Activated CD4-positive, alpha-beta T cell treated with anti-CD3 and anti-CD28 coated beads, Interleukin-2, amount 50 U/mL, for 4 hours (primary cell): ENCODE measurements around the gene ALAS1.
A peak's percentile ranks its signal among the peaks of the same experiment; 100 is the strongest.

ENCODE experiments used
- DNase-seq, 2 experiments: peaks; one replicate each; pipeline ENCODE4 v3.0.0-alpha.2; 2020

Gene ALAS1

GRCh38 chr3:52237657-52238172 lies 39.8 kb downstream of the ALAS1 start:
- DNase-seq, result no peak

DNA sequence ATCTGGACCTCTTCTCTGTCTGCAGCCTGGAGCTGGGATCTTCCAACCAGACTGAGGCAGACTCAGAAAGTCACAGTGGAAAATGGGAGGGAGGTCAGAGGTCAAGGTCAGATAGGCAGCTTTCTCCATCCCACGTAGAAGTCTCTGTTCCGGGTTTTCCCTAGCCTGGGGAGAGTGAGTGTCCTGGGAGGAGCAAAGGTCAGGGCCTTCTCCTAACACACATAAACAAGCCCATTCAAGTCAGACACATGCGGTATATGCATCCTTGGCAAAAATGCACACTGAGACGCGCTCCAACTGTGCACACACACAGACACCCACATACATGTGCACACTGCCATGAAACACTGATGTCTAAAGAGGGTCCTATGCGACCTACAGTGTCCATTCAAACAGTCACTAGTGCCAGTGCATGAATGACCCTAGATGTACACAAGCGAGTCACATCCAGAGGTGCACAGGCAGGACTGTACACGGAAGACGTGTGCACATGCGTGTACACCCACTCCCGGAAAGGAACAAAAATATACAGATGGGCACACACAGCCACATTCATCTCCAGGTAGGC lies 40.3 kb downstream of the ALAS1 start:
- no peak for DNase-seq

DNA sequence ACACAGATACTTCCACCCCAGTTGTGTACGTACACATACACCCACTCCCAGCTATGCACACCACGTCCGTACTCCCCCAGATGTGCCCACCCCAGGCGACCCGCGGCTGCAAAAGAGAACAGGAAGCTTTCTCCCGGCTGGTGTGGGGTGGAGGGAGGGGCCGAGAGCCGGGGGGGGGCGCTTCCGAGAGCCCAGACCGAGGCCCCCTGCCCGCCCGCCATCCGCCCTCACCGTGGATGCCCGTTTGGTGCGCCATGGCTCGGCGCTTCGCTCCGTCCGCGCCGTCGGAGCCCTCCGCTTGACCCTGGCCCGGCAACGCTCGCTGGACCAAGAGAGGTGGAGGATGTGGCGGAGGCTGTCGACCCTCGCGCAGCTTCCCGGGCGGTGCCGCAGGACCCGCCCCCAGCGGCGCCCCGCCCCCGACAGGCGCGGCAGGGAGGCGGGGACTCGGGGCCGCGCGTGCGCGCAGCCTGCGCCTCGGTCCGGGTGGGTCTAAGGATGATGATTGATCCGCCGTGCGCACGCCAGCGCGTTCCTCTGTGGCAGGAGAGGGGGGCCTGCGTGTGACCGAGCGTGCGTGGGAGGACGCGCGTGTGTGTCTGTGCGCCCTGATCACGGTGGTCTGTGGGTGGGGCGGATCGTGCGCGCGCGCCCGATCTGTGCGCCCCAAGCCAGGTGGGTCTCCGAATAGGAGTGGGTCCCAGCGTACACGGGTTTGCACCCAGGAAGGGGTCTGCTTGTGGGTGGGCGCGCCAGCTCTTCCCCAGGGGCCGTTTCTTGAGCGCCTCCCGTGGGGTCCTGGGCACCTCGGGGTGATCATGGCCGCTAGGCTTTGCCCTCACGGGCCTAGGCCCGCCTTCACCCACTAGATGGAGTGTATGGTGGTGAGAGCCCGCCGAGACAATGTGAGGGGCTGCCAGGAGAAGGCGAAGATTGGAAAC lies 41.1 kb downstream of the ALAS1 start, which contains the start of gene TWF2:
Gene TWF2, minus strand, starts transcription at position 398 of the 941 bp plus-strand sequence. Its CDS starts 142 bp downstream, at position 256.
- peak; percentile 86 to 91 for DNase-seq

DNA sequence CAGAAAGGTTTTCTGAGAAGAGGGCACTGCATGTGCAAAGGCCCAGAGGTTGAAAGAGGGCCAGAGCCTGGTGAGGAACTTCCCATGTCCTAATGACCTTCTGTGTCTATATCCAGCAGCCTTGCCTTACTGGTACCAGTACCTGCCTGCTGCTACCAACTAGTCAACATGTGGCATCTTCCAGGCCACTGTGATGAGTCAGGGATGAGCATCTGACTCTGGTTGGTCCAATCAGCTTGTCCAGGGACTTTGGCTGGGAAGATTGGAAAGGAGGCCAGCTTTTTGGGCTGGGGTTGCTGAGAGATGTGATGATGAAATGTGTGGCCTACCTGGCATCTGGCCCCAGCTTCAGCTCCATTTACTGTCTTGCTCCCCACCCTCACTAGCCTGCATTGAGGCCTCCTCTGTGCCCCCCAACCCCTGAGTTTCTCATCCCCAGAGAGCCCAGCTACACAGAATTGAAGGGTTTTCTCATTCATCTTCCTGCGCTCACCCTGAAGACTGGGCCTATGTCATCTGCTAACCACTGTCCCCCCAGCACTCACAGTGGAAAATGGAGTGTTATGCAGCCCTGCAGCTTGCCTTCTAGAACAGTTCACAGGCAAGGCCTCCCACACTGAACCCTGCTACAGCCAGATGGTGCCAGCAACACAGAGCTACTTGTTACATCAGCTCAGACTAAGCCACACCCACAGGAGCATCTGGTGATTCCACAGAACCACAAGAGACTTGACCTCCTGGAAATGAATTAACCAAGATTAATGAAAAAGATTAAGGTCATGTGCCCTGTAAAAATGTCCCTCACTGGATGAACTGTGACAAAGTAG lies 42.3 kb downstream of the ALAS1 start:
- DNase-seq, result peak; percentile 60 to 63

DNA sequence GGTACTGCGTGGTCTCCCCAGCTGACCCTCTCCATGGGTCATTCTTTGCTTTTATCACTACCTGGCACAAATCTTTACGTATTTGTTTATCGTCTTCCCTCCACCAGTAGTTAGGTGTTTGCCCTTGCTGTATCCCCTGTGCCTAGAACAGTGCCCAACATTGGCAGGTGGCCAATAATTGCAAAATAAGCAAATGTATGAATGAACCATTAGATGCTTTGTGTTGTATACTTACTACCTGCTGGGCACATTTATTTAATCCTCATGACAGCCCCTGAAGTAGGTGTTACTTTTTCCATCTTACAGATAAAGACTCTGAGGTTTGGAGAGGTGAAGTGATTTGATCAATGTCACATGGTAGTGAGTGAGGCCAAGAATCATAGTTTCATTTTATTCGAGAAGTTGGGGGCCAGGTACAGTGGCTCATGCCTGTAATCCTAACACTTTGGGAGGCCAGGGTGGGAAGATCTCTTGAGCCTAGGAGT lies 43.0 kb downstream of the ALAS1 start:
- no peak for DNase-seq

DNA sequence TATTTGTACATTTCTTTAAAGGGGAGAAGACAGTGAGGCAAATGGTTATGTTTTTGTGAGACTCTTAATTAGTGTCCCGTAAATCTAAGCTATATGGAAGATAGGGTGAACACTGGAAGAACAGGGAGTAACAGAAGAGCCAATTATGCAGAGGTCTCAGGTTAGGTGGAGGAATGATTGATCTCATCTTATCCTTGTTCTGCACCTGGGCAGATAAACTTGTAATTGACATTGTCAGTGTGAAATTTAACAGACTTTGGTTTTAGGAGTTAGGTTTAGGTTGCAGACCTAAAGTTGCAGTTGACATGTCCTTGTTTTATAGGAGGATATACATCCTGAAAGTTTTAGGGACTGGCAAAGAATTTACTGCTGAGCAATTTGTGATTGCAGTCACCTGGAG lies 44.1 kb downstream of the ALAS1 start:
- no peak for DNase-seq

- peak; percentile 32 to 37 for DNase-seq
These were observed 46.0 kb downstream of the ALAS1 start for GRCh38 chr3:52243791-52244628.

DNA sequence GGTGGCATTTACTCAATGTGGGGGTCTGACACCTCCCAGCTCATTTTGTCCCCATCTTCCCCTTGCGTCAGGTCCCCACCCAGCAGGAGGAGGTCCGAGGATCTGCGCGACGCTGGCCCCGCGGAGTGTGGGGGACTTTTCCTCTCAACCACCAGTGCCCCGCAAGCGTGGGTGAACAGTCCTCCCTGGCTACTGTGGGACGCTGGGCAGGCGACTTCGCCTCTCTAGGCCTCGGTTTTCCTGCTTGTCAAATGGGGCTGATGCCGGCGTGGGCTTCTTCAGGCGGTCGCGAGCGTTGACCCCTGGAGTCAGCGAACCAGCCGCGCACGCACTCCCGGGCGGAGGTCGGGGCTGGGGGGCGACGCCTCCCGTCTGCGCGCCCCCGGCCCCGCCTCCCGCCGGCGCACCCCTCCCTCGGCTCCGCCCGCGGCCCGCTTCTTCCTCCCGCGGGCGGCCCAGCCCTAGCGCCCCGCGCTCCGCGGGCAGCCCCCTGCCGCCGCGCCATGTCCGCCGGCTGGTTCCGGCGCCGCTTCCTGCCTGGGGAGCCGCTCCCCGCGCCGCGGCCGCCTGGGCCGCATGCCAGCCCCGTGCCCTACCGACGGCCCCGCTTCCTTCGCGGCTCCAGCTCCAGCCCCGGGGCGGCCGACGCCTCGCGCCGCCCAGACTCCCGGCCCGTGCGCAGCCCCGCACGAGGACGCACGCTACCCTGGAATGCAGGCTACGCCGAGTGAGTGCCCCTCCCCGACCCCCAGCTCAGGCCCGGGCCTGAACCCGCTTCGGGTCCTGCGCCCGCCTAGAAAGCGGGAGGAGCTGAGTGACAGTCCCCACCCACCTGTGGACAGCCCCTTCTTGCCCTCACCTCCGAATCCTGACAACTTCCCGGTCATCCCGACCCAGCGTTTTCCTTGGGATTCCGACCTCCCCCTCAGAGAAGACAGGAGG lies 47.6 kb downstream of the ALAS1 start, which contains the start of gene PPM1M:
Gene PPM1M, plus strand, starts transcription at position 438 of the 942 bp plus-strand sequence. Its CDS starts 66 bp downstream, at position 504.
- peak in 1 of 2 experiments; percentile 28 for DNase-seq

- no peak for DNase-seq
These were observed 48.3 kb downstream of the ALAS1 start for GRCh38 chr3:52246264-52246620.

- no peak for DNase-seq
These were observed 48.9 kb downstream of the ALAS1 start for GRCh38 chr3:52246728-52247408.

DNA sequence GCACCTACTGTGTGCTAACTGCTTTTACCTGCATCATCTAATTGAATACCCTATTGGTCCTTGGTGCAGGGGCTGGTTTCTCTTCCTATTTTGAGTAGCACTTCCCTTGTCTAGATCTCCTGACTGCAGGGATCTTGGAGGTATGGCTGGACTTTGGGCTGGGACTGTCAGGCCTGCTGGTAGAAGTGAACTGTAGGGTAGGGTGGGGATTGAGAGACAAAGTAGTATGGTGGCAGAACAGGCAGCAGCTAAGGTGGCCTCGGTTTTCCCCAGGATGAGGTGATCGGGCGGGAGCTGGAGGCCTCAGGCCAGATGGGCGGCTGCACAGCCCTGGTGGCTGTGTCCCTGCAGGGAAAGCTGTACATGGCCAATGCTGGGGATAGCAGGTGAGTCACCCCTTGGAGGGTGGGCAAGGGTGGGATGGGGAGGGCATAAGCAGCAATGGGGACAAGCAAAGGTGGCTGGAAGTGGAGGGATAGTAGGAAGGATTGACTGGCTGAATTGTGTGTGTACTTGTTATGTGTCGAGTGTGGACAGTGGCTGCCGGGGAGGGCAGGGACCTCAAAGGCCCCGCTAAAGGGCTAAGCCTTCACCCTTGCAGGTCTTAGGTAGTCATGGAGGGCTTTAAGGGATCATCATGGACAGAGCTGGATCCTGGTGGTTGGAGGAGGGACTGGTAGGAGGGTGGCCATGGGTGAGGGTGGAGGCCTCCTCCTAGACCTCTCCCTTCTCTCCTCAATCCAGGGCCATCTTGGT lies 49.6 kb downstream of the ALAS1 start:
- no peak for DNase-seq

DNA sequence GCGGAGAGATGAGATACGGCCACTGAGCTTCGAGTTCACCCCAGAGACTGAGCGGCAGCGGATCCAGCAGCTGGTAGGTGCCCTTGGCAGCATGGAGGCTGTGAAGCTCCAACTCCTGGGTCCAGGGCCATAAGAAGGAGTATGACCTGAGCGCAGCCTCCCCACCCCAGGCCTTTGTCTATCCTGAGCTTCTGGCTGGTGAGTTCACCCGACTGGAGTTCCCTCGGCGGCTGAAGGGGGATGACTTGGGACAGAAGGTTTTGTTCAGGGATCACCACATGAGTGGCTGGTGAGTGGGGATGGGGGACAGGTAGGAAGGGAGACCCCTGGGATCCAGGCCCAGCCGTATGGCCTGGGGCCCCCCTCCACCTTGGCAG lies 50.2 kb downstream of the ALAS1 start:
- no peak for DNase-seq

DNA sequence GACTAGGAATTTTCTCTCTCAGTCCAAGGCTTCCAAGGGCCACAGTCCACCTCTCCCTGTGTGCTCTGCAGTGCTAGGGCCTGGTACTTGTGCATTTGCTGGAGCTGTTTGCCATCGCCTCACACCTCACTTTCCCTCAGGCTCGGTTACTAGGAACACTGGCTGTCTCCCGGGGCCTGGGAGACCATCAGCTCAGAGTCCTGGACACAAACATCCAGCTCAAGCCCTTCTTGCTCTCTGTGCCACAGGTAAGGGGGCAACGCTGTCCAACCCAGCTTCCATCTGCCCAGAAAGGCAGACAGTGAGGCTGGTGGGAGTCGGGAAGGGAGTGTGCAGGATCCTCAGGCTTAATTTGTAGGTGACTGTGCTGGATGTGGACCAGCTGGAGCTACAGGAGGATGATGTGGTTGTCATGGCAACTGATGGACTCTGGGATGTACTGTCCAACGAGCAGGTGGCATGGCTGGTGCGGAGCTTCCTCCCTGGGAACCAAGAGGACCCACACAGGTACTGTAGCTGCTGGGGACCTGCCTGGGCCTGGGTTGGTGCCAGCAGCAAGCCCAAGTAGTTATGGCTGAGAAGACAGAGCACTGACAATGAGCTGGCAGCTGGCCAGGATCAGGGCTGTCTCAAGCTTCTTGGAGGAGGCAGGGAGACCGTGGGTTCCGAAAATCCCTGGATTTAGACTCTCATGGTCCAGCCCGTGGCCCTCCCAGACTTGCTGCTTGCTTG lies 51.0 kb downstream of the ALAS1 start:
- DNase-seq, result no peak

DNA sequence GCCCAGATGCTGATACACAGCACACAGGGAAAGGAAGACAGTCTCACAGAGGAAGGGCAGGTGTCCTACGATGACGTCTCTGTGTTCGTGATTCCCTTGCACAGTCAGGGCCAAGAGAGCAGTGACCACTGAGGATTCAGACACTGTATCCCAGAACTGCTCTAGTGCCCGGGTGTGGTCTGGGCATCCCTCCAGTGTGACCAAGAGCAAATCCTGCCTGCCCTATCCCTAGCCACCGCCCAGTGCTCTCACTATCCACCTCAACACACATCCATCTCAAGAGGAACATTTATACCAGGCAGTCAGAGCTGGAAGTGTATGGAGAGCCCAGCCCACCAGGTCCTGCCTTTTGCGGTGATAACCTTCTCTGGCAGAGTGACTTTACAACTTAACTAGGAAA lies 51.7 kb downstream of the ALAS1 start:
- DNase-seq, result no peak

DNA sequence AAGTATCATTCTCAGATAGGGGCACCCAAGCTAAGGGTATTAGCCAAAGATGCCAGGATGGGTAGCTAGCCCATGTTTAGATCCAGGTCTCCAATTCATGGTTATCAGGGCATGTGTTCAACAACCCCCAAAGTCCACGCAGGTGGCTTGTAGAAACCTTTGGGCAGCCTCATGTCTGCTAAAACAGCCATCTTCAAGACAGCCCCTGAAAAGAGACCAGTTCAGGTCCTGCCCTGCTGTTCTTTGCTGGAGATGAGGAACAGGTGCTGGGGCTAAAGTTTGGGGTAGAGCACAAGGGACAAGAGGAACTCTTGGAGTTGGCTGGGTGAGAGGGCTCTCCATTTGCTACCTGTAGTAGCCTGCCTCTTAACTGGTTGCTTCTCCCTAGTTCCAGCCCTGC lies 52.2 kb downstream of the ALAS1 start:
- no peak for DNase-seq

DNA sequence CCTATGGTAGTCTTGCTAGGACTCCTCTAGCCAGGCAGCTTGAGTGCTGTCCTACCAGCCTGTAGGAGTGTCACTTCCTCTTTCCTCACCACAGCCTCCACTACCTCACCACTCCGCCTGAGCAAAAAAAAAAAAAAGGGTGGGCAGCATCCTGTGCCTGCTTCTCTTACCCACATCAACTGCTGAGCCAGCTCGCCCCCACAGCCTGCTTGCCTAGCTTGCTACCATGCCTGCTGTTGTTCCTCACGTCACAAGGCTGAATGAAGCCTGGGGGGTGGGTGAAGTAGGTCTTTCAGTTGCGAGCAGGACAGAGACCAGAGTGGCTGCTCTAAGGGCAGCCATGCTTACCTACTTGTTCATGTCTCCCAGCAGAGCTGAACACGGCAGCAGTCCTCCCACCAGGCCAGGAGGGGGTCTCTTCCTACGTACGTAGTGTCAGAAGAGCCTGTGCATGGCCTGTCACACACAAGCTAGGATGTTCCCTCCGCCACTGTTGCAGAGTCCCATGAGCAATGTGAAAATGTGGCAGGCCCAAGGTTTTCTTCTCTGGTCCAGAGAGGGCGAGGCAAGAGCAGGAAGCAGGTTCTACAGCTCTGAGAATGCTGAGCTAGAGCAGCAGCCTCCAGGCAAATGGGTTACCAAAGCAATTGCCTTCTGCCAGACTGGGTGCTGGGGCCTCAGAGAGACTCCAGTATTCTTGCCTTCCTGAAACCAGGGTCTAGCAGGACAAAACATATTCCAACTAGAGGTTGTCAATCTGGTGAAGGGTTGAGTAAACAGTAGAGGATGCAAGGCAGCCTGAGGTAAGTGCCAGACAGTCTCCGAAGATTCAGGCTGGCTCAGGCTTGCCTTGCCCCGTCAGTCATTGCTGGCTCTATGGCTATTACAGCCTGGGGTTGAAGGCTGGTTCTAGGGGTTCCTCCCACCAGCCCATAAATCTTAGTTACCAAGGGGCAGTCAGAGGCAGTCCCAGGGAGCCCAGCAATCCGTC lies 55.6 kb downstream of the ALAS1 start:
- peak; percentile 81 to 85 for DNase-seq

DNA sequence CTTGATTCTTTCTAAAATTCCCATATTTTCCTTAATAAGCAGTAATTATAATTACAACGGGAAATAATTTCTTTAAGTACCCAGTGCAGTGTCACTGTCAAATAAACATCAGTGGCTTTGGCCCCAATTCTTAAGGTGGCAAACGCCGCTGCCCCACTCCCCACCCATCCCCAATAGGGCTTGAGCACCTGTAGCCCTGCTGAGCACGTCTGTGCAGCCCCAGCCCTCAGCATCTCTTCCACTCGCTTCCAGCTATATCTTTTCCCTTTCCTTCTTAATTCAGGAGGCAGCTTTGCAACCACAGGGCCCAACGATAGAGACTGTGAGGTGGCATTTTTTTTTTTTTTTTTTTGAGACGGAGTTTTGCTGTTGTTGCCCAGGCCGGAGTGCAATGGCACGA lies 56.6 kb downstream of the ALAS1 start:
- no peak for DNase-seq
